Mesendoderm (in vitro differentiated cells): ENCODE measurements around the gene SYK.

Experiments
- DNase-seq: peaks from one replicate; pipeline ENCODE4 v3.0.0; 2013
- H2AK5ac ChIP-seq: 2 replicates; pipeline ENCODE4 v1.6.1; 2013; ENCODE audit warnings: low read length, inconsistent platforms
- H2BK120ac ChIP-seq: 2 replicates; pipeline ENCODE4 v1.6.1; 2013; ENCODE audit warnings: low read depth, mild to moderate bottlenecking, low read length, moderate library complexity, mixed read lengths
- H2BK15ac ChIP-seq: replicated peaks from 2 replicates; pipeline ENCODE4 v1.6.1; 2013; ENCODE audit warnings: low read depth, mild to moderate bottlenecking, moderate library complexity
- H2BK5ac ChIP-seq: 2 replicates; pipeline ENCODE4 v1.6.1; 2013; ENCODE audit warnings: low read length, inconsistent platforms
- H3K18ac ChIP-seq: 2 replicates; pipeline ENCODE4 v1.6.1; 2013; ENCODE audit warnings: mild to moderate bottlenecking, low read length, mixed read lengths
- H3K23ac ChIP-seq: one replicate; pipeline ENCODE4 v1.6.1; 2013; ENCODE audit warnings: low read length
- H3K27ac ChIP-seq: 2 replicates; pipeline ENCODE4 v1.5.1; 2013; ENCODE audit warnings: low read depth, mild to moderate bottlenecking, inconsistent platforms, low read length, moderate library complexity
- H3K27me3 ChIP-seq: 2 replicates; pipeline ENCODE4 v1.6.1; 2013; ENCODE audit warnings: low read length, control low read depth, mild to moderate bottlenecking, inconsistent platforms; ENCODE audit not compliant: insufficient read depth, poor library complexity
- H3K36me3 ChIP-seq: 2 replicates; pipeline ENCODE4 v1.6.1; 2013; ENCODE audit warnings: low read length, inconsistent platforms; ENCODE audit not compliant: control insufficient read depth, insufficient read depth
- H3K4ac ChIP-seq: one replicate; pipeline ENCODE4 v1.6.1; 2013; ENCODE audit warnings: low read depth, mild to moderate bottlenecking, low read length, moderate library complexity
- H3K4me1 ChIP-seq: 2 replicates; pipeline ENCODE4 v1.6.1; 2013; ENCODE audit warnings: low read depth, low read length, inconsistent platforms; ENCODE audit not compliant: control insufficient read depth
- H3K4me2 ChIP-seq: 2 replicates; pipeline ENCODE4 v1.6.1; 2013; ENCODE audit warnings: low read length
- H3K4me3 ChIP-seq: 2 replicates; pipeline ENCODE4 v1.5.1; 2013; ENCODE audit warnings: mild to moderate bottlenecking, low read length
- H3K56ac ChIP-seq: one replicate; pipeline ENCODE4 v1.6.1; 2013; ENCODE audit warnings: low read length
- H3K79me1 ChIP-seq: 2 replicates; pipeline ENCODE4 v1.6.1; 2013; ENCODE audit warnings: low read length, inconsistent platforms
- H3K79me2 ChIP-seq: 2 replicates; pipeline ENCODE4 v1.6.1; 2013; ENCODE audit warnings: mild to moderate bottlenecking, low read length; ENCODE audit not compliant: control insufficient read depth, insufficient read depth
- H3K9ac ChIP-seq: 2 replicates; pipeline ENCODE4 v1.6.1; 2013; ENCODE audit warnings: low read length, inconsistent platforms
- H4K5ac ChIP-seq: one replicate; pipeline ENCODE4 v1.6.1; 2013; ENCODE audit warnings: low read length
- H4K8ac ChIP-seq: one replicate; pipeline ENCODE4 v1.6.1; 2013; ENCODE audit warnings: low read depth, mild to moderate bottlenecking, control low read depth, low read length, moderate library complexity
- WGBS: extraction: QIAGEN DNeasy Blood & Tissue Kit; methylation state at CpG from one replicate; pipeline ENCODE4 v1.1.7; 2013; ENCODE audit warnings: low lambda C conversion rate, missing lambda C conversion rate; ENCODE audit not compliant: insufficient coverage; ENCODE audit errors: extremely low coverage; 5-methylcytosine and 5-hydroxymethylcytosine counted together

The SYK gene

GRCh38 chr9:90878562-90878961, 76.9 kb downstream of the SYK start:
- H3K56ac ChIP-seq, result no peak overlapping the region
- no peak overlapping the region for H3K27ac ChIP-seq
- no peak overlapping the region for H3K4ac ChIP-seq
- no peak overlapping the region for H2BK15ac ChIP-seq
- H4K8ac ChIP-seq, result no peak overlapping the region
- H2BK5ac ChIP-seq, result no peak overlapping the region
- no peak overlapping the region for H2AK5ac ChIP-seq
- no peak overlapping the region for H3K18ac ChIP-seq
- no peaks in the 10 kb centered on the region for H3K36me3 ChIP-seq
- H2BK120ac ChIP-seq, result no peak overlapping the region
- no peak for DNase-seq
- H3K79me1 ChIP-seq, result no peaks in the 10 kb centered on the region
- H3K4me2 ChIP-seq, result no peak overlapping the region
- WGBS, result no CpG with 5 or more reads among the region's 5 CpGs
- H4K5ac ChIP-seq, result no peak overlapping the region
- H3K9ac ChIP-seq, result no peak overlapping the region
- no peaks in the 10 kb centered on the region for H3K79me2 ChIP-seq
- no peak overlapping the region for H3K23ac ChIP-seq
- H3K4me1 ChIP-seq, result no peaks in the 10 kb centered on the region
- H3K27me3 ChIP-seq, result no peaks in the 10 kb centered on the region
- H3K4me3 ChIP-seq, result no peak overlapping the region

DNA sequence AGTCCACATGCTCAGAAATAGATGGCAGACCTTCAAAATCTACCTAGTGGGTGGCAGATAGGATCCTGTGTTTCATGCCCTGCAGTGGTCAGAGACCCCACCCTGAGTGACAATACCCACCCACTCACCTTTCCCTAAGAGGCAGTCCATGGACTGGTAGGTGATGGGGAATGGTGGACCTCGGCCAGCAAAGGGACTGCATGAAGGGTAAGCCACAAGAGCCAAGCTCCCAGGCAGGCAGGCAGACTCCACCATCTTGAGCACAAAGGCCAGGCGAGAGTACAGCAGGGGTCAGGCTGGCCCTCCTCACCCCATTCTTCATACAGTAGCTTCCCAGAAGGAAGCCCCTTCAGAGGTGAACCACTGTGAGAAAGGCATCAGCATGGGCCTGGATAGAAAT, 78.4 kb downstream of the SYK start:
- WGBS, result no CpG with 5 or more reads among the region's 2 CpGs
- no peak overlapping the region for H2BK120ac ChIP-seq

DNA sequence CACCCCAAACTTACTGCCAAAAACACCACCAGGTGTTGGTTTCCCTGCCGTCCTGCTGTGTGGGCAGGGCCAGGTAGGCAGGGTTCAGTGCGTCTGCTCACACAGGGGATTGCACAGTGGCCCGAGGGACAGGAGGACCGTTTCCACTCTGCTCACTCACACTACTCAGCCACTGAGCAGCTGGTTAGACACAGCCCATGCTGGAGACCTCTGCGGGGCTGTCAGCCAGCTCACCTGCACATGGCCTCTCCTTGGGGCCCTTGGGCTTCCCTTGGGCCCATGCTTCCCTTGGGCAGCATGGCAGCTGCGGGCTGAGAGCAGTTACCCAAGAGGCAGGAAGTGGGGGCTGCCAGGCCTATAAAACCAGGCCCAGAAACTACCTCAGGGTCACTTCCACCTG, 79.0 kb downstream of the SYK start:
- H3K23ac ChIP-seq, result no peak overlapping the region
- no CpG with 5 or more reads among the region's 6 CpGs for WGBS
- H3K79me1 ChIP-seq, result no peaks in the 10 kb centered on the region
- no peak overlapping the region for H3K4me2 ChIP-seq
- no peaks in the 10 kb centered on the region for H3K4me1 ChIP-seq
- H3K9ac ChIP-seq, result no peak overlapping the region
- no peak for DNase-seq
- H3K4me3 ChIP-seq, result no peak overlapping the region
- H3K36me3 ChIP-seq, result no peaks in the 10 kb centered on the region
- H3K27me3 ChIP-seq, result no peaks in the 10 kb centered on the region
- H3K27ac ChIP-seq, result no peak overlapping the region
- H4K5ac ChIP-seq, result no peak overlapping the region
- no peak overlapping the region for H2AK5ac ChIP-seq
- H2BK15ac ChIP-seq, result no peak overlapping the region
- no peak overlapping the region for H4K8ac ChIP-seq
- H3K56ac ChIP-seq, result no peak overlapping the region
- H2BK120ac ChIP-seq, result no peak overlapping the region
- no peak overlapping the region for H2BK5ac ChIP-seq
- H3K18ac ChIP-seq, result no peak overlapping the region
- no peak overlapping the region for H3K4ac ChIP-seq
- no peaks in the 10 kb centered on the region for H3K79me2 ChIP-seq

More for the DNA sequence above, 78.4 kb downstream of the SYK start:
- Histone ChIP-seq H2AK5ac (no peak overlapping the region), H3K27me3 (no peaks in the 10 kb centered on the region), H4K5ac (no peak overlapping the region), H3K56ac (no peak overlapping the region), H3K9ac (no peak overlapping the region), H3K4ac (no peak overlapping the region), H4K8ac (no peak overlapping the region), H3K79me1 (no peaks in the 10 kb centered on the region), H3K23ac (no peak overlapping the region), H3K79me2 (no peaks in the 10 kb centered on the region), H3K36me3 (no peaks in the 10 kb centered on the region), H2BK5ac (no peak overlapping the region), H3K4me1 (no peaks in the 10 kb centered on the region), H2BK15ac (no peak overlapping the region), H3K18ac (no peak overlapping the region), H3K27ac (no peak overlapping the region), H3K4me3 (no peak overlapping the region), H3K4me2 (no peak overlapping the region)
- no peak for DNase-seq

- Histone ChIP-seq H3K4me2 (no peak overlapping the region), H3K9ac (no peak overlapping the region), H3K23ac (no peak overlapping the region), H3K56ac (no peak overlapping the region), H3K4me3 (no peak overlapping the region), H3K79me1 (no peaks in the 10 kb centered on the region), H3K27me3 (no peaks in the 10 kb centered on the region), H3K79me2 (no peaks in the 10 kb centered on the region), H3K27ac (no peak overlapping the region), H4K5ac (no peak overlapping the region), H2AK5ac (no peak overlapping the region), H3K18ac (no peak overlapping the region), H2BK15ac (no peak overlapping the region), H3K36me3 (no peaks in the 10 kb centered on the region), H3K4me1 (no peaks in the 10 kb centered on the region), H4K8ac (no peak overlapping the region), H2BK5ac (no peak overlapping the region), H3K4ac (no peak overlapping the region), H2BK120ac (no peak overlapping the region)
- DNase-seq, result no peak
- WGBS, result no CpG with 5 or more reads among the region's 9 CpGs
Observed at GRCh38 chr9:90881648-90882047, 80.0 kb downstream of the SYK start.

GRCh38 chr9:90882991-90883600, 81.5 kb downstream of the SYK start:
- no peak overlapping the region for H3K4me3 ChIP-seq
- H2AK5ac ChIP-seq, result no peak overlapping the region
- H3K4me1 ChIP-seq, result no peaks in the 10 kb centered on the region
- H3K27me3 ChIP-seq, result no peaks in the 10 kb centered on the region
- H3K18ac ChIP-seq, result no peak overlapping the region
- no peak overlapping the region for H2BK120ac ChIP-seq
- H4K8ac ChIP-seq, result no peak overlapping the region
- H3K27ac ChIP-seq, result no peak overlapping the region
- DNase-seq, result no peak
- H2BK5ac ChIP-seq, result no peak overlapping the region
- no peaks in the 10 kb centered on the region for H3K79me2 ChIP-seq
- H4K5ac ChIP-seq, result no peak overlapping the region
- no peak overlapping the region for H3K4ac ChIP-seq
- no peaks in the 10 kb centered on the region for H3K36me3 ChIP-seq
- H3K79me1 ChIP-seq, result no peaks in the 10 kb centered on the region
- no peak overlapping the region for H3K23ac ChIP-seq
- no peak overlapping the region for H3K9ac ChIP-seq
- H3K56ac ChIP-seq, result no peak overlapping the region
- WGBS, result no CpG with 5 or more reads among the region's 4 CpGs
- H2BK15ac ChIP-seq, result no peak overlapping the region
- H3K4me2 ChIP-seq, result no peak overlapping the region

DNA sequence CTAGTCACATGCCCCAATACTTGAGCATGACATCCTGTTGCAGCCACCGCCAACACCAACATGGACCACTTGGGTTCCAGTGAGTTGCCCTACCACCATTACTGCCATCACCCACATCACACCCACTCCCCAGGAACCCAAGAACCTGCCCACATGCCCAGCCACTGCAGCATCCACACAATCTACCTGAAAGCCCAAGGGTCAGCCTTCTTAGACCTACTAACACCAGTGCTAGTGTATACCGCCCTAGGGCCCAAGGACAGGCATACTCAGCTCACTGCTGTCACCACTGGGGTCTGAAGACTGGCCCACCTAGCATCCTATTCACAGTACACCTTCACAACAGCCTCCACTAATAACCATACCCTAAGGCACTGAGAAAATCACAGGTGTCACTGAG, 82.0 kb downstream of the SYK start:
- Histone ChIP-seq H2BK5ac (no peak overlapping the region), H2BK120ac (no peak overlapping the region), H2AK5ac (no peak overlapping the region), H3K9ac (no peak overlapping the region), H4K8ac (no peak overlapping the region), H2BK15ac (no peak overlapping the region), H3K18ac (no peak overlapping the region), H3K79me2 (no peaks in the 10 kb centered on the region), H3K56ac (no peak overlapping the region), H3K23ac (no peak overlapping the region), H3K4me3 (no peak overlapping the region), H3K36me3 (no peaks in the 10 kb centered on the region), H3K4me1 (no peaks in the 10 kb centered on the region), H3K27ac (no peak overlapping the region), H4K5ac (no peak overlapping the region), H3K79me1 (no peaks in the 10 kb centered on the region), H3K4me2 (no peak overlapping the region), H3K4ac (no peak overlapping the region), H3K27me3 (no peaks in the 10 kb centered on the region)
- WGBS, result no CpG with 5 or more reads among the region's 2 CpGs
- no peak for DNase-seq
